Type B pancreatic cell (in vitro differentiated cells): Measurements from ENCODE around the gene CTSS. TPM values are rescaled to one million over a fixed set of nuclear protein-coding genes. Genes with fewer than 3 reads are reported as not detected.

ENCODE experiments used
- DNase-seq: peaks from one replicate; pipeline ENCODE4 v3.0.0; 2021; ENCODE audit warnings: mixed read lengths; ENCODE audit not compliant: unreplicated experiment; ENCODE audit errors: extremely low spot score
- H3K27ac Mint-ChIP-seq: 2 replicates; pipeline ENCODE4 v1.8.0; 2021; ENCODE audit warnings: mild to moderate bottlenecking, mixed read lengths
- H3K27me3 Mint-ChIP-seq: 2 replicates; pipeline ENCODE4 v1.8.0; 2021; ENCODE audit warnings: mixed read lengths
- H3K36me3 Mint-ChIP-seq: 2 replicates; pipeline ENCODE4 v1.8.0; 2021; ENCODE audit warnings: mixed read lengths
- H3K4me1 Mint-ChIP-seq: one replicate; pipeline ENCODE4 v1.8.0; 2021; ENCODE audit warnings: mixed read lengths; ENCODE audit not compliant: unreplicated experiment
- H3K4me3 Mint-ChIP-seq: 2 replicates; pipeline ENCODE4 v1.8.0; 2021; ENCODE audit warnings: mild to moderate bottlenecking, mixed read lengths
- H3K9me3 Mint-ChIP-seq: 2 replicates; pipeline ENCODE4 v1.8.0; 2021; ENCODE audit warnings: mixed read lengths
- CTCF ChIP-seq: fragments of 200-600 bp; sonication (generic); conservative IDR thresholded peaks from 2 replicates; pipeline ENCODE4 v1.5.0; 2021; ENCODE audit warnings: antibody characterized with exemption, mild to moderate bottlenecking
- total RNA-seq: library from RNA; stranded (reverse); gene quantifications from 2 replicates; pipeline ENCODE4 v1.2.1, GENCODE V29; 2021; ENCODE audit warnings: low replicate concordance

Gene CTSS
- total RNA-seq, 1 donor from 2014 or later, result 7.7 TPM

GRCh38 chr1:150696590-150696989, 69.0 kb downstream of the CTSS start:
- Mint-ChIP-seq H3K36me3 (peaks cover 15% of the 10 kb centered on the region), H3K9me3 (no peaks in the 10 kb centered on the region), H3K4me3 (peak overlapping the region; percentile 99), H3K27me3 (peaks cover 7% of the 10 kb centered on the region), H3K4me1 (peaks cover 15% of the 10 kb centered on the region), H3K27ac (peak overlapping the region; percentile 94)
- no peak for DNase-seq
- TF ChIP-seq CTCF, result no peak

DNA sequence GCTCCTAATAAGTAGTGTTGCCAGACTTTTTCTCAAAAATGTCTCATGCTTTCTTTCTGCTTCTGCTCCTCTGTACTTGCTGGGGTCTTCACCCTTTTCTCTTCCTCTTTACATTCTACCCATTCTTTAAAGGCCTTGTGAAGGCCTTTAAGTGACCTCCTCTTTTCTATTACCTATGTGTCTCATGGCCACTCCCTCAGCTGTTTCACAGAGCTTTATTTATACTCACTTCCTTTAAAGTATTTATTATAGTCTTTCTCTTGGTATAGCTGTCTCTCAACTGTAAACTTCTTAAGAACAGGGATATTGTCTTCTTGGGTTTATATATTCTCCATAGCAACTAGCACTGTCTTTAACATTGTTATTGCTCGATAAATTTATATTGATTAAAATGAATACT, 69.4 kb downstream of the CTSS start:
- peaks cover 15% of the 10 kb centered on the region for H3K36me3 Mint-ChIP-seq
- H3K9me3 Mint-ChIP-seq, result no peaks in the 10 kb centered on the region
- H3K27ac Mint-ChIP-seq, result peak overlapping the region; percentile 75

DNA sequence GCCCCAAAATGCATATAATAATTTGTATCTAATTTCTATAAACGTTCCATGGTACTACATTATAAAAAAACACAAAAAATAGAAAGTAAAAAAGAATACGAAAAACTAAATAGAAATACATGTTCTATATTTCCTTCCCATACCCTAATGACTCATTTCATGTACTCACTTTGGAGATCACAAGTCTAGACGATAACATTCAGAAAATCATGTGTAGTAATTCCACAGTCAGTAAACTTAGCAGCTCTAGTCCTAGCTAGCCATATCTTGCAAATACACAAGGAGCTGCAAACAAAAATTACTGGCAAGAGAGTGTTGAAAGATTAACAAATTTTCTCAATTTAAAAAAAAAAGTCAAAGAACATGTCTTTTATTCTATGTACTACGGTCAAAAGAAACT, 70.0 kb downstream of the CTSS start:
- no peak for TF ChIP-seq CTCF
- peak overlapping the region; percentile 78 for H3K4me3 Mint-ChIP-seq
- no peak overlapping the region for H3K27ac Mint-ChIP-seq
- peaks cover 15% of the 10 kb centered on the region for H3K4me1 Mint-ChIP-seq
- no peaks in the 10 kb centered on the region for H3K9me3 Mint-ChIP-seq
- peaks cover 3% of the 10 kb centered on the region for H3K27me3 Mint-ChIP-seq
- peaks cover 17% of the 10 kb centered on the region for H3K36me3 Mint-ChIP-seq
- no peak for DNase-seq

More for the DNA sequence above, 69.4 kb downstream of the CTSS start:
- TF ChIP-seq CTCF, result no peak
- peaks cover 5% of the 10 kb centered on the region for H3K27me3 Mint-ChIP-seq
- peak overlapping the region; percentile 99 for H3K4me3 Mint-ChIP-seq
- peaks cover 15% of the 10 kb centered on the region for H3K4me1 Mint-ChIP-seq
- no peak for DNase-seq

DNA sequence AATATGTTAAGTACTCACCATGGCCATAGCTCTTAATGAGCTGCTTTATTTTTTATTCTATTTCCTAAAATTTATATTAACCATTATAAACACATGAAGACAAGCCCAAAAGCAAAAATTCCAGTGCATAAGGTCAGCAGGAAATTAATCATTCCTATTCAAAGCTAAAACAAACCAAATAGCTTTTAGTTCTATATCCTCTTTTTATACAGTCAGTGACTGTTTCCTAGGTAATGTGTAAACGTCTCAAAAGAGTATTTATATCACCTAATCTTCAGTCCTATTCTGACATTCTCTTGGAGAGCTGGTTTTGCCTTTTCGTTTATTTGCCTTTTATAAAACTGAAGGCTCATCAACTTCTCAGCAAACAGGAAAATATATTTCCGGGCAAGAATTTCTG, 72.9 kb downstream of the CTSS start:
- Mint-ChIP-seq H3K9me3 (no peaks in the 10 kb centered on the region), H3K4me1 (peaks cover 13% of the 10 kb centered on the region), H3K27ac (no peak overlapping the region), H3K36me3 (peaks cover 22% of the 10 kb centered on the region), H3K27me3 (no peaks in the 10 kb centered on the region), H3K4me3 (no peak overlapping the region)
- no peak for TF ChIP-seq CTCF
- DNase-seq, result no peak

DNA sequence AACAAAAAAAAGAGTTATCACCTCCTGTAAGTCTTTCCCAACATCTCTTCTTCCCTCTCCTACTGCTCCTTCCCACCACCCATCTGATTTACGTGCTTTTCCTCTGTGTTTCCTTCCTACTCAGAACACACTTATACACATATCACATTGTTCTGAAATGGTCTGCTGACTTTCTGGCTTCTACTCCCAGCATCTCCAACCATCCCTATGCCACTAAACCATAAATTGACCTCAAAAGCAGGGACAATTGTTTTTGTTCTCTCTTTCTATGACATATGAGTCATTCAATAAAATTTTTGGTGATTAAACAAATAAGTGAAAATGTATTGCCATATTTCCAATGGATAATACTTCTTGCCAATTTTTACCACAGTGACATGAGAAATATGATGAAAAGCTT, 76.8 kb downstream of the CTSS start:
- Mint-ChIP-seq H3K9me3 (no peaks in the 10 kb centered on the region), H3K36me3 (peaks cover 13% of the 10 kb centered on the region), H3K4me1 (no peaks in the 10 kb centered on the region), H3K27me3 (no peaks in the 10 kb centered on the region), H3K4me3 (no peak overlapping the region), H3K27ac (no peak overlapping the region)
- DNase-seq, result no peak
- TF ChIP-seq CTCF, result no peak

GRCh38 chr1:150686275-150686674, 79.3 kb downstream of the CTSS start:
- DNase-seq, result no peak
- TF ChIP-seq CTCF, result no peak
- H3K9me3 Mint-ChIP-seq, result no peaks in the 10 kb centered on the region
- H3K4me3 Mint-ChIP-seq, result no peak overlapping the region
- H3K4me1 Mint-ChIP-seq, result no peaks in the 10 kb centered on the region
- H3K36me3 Mint-ChIP-seq, result peaks cover 13% of the 10 kb centered on the region
- no peak overlapping the region for H3K27ac Mint-ChIP-seq
- no peaks in the 10 kb centered on the region for H3K27me3 Mint-ChIP-seq
